Subcutaneous preadipocyte (primary cell): ENCODE results near the gene RNF123. TPM values are rescaled to one million over a fixed set of nuclear protein-coding genes. Genes with fewer than 3 reads are reported as not detected.

Source experiments
- small RNA-seq: library from RNA; depleted of rRNA; stranded (forward); fragments of <200 nt; gene quantifications from one replicate; pipeline ENCODE3, GENCODE V24; 2012
- total RNA-seq: library from RNA; depleted of rRNA; stranded (reverse); fragments of >200 nt; gene quantifications from 2 replicates; pipeline ENCODE4 v1.2.3, GENCODE V29; 2012

RNF123 gene
- total RNA-seq, result 25.0 and 35.8 TPM in 2 replicates

DNA sequence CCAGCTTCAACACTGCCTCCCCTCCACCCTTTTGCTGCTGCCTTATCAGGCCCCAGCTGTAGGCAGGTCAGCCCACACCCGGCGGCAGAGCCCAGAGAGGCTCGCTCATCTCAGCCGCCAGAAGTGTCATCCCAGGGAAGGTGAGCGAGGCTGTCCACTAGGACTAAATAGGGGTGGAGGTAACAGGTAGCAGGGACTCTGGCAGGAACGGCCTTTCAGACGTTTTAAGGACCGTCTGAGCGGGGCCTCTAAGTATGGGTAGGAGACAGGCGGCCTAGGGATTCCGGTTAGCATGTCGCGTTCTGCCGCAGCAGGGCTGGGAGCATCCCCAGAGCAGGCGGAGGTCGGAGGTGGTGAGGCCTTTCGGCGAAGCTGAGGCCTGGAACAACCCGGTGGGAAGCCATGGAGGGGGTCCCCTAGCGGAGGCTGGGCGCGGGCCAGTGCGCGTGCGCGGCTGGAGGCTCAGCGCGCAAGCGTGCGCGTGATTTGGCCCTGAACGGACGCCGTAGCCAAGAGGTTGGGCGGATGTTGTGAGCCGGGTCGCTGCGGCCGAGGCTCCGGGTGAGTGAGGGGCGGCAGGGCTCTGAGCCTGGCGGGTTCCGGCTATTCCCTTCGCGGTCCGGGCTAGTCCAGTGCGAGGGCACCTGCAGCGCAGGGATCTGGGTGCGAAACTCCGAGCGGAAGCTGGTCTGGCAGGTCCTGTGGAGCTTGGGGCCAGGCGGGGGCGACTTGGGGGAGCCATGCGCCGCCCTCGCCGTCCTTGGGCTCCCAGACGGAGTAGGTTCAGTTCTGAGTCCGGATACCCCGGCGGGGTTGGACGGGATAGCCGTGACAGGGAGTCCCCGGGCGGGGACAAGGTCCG lies at the start of gene RNF123, which contains the start of gene MST1:
TSS of gene RNF123 (plus strand) at position 512 of the 862 bp plus-strand sequence. CDS start 1,609 bp downstream, outside the sequence.
TSS of gene MST1 (minus strand) at position 429 of the 862 bp plus-strand sequence. CDS start 783 bp downstream, outside the sequence.

DNA sequence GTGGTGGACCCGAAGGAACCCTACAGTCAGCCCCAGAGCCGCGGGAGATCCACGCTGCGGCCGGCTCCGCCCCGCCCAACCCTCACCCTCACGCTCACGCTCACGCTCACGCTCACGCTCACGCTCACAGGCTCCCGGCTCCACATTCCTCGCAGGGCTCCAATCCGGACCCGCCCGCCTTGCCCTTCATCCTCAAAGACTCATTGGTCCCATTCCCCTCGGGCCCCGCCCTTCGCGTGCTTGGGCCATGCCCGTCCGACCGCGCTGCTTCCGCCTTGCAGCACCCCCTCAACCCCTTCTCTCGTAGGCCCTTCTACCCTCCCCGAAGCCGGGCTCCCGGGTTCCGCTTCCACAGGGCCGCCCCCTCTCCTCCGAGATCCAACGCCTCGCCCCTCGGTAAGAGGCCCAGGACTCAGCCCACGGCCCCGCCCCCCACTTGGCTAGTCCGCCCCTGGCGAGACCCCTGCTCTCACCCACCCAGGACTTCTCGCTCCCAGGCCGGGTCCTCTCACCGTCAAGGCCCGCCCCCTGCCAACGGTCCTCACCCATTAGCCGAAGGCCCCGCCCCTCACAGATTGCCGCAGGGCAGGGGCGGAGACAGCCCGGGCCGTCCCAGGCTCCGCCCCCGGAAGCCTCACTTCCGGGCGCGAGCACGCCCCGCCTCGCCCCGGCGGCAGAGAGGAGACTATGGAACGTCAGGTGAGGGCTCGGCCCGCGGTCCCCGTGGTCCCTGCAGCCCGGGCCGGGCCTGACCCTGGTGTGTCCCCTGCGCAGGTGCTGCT lies 15.5 kb upstream of the RNF123 start, which contains the start of gene APEH:
TSS of gene APEH (plus strand) at position 637 of the 782 bp plus-strand sequence. CDS start at position 688, 51 bp downstream.

DNA sequence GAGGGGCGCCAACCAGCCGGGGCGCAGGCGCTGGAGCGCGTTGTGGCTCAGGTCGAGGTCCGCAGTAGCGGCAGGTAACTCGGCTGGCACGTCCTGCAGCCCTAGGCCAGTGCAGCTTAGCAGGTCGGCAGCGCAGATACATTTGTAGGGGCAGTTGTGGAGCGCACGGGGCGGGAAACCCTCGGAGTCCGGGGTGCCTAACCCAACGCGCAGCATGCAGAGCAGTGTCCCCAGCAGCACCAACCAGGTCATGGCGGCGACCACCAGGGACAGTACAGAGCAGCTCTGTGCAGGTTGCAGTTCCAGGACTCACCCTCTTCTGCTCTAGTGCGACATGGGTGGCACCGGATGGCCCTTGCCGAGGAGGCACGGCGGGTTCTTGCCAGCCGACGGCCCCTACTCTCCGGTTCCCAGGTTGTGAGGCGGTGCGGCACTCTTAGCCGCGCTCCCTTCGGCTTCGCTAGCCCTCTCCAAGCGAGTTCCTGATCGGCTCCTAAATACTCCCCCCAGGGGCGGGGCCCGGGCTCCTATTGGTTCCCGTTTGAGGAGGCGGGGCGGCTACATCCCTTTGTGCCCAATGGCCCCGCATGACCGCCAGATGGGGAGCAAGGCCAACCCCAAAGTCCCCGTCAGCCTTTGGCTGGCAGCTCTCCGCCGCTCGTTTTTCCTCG lies 30.0 kb downstream of the RNF123 start, which contains the start of gene AMIGO3:
TSS of gene AMIGO3 (minus strand) at position 471 of the 671 bp plus-strand sequence. CDS start at position 252, 219 bp downstream.

DNA sequence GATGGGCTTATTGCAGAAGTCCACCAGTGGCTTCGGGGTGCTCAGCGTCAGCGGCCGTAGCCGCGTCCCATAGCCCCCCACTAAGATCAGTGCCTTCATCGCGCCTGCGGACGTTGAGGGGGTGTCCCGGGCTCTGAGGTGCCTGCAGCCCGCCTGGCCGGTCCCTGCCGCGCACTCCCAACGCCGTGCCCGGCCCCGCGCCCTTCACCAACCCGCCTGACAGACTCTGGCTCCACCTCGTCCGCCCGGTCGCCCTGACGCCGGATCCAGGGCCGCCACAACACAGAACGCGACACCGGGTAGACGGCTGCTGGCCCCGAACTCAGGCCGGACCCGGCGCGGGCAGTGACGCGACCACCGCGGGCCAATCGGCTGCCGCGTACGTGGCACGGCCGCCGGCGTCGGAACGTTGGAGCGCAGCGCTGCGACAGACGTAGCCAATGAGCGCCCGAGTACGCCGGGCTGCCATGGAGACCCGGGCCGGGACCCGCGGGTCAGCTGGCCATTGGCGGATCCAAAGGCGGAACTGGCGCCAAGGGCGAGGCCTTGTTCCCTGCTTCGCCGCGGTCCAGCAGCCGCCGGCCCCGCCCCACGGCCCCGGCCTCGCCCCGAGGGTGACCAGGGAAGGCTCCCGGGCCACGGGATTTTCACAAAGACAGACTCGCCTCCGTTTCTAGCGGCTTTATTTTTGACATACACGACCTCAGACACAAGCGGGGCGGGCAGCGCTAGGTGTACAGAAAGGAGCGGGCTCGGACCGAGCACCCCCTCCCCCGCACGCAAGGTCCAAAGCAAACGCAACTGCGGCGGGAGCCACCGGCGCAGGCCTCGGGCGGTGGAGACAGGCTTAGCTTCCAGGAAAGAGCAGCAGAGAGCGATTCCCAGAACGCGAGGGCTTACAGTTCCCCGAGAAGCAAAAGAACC lies 34.5 kb downstream of the RNF123 start, which contains the start of gene GMPPB:
TSS of gene GMPPB (minus strand) at position 324 of the 924 bp plus-strand sequence. CDS start at position 99, 225 bp downstream.

Small RNA genes within 50 kb of the gene (small RNA-seq; reads per million reads assigned to genes)
- gene AMIGO3 (not detected), gene COX6CP14 (not detected)

Other genes starting within 250 kb of the RNF123 start
- gene DAG1, start 219.3 kb upstream of the RNF123 start, total RNA-seq, result 37.8 and 48.3 TPM in 2 replicates
- under 0.01 and 0.20 TPM in 2 replicates for gene BSN, start 135.1 kb upstream of the RNF123 start, total RNA-seq
- gene APEH, start 15.2 kb upstream of the RNF123 start, total RNA-seq, result 127 and 142 TPM in 2 replicates
- gene MST1, start 83 bp upstream of the RNF123 start, total RNA-seq, result 3.3 and 4.8 TPM in 2 replicates
- gene AMIGO3, start 30.1 kb downstream of the RNF123 start, total RNA-seq, result 0.37 and 1.2 TPM in 2 replicates
- 16.2 and 26.0 TPM in 2 replicates for gene GMPPB, start 34.4 kb downstream of the RNF123 start, total RNA-seq
- gene IP6K1, start 97.0 kb downstream of the RNF123 start, total RNA-seq, result 33.4 and 35.6 TPM in 2 replicates
- gene CDHR4, start 110.3 kb downstream of the RNF123 start, total RNA-seq, result 0.37 TPM in 1 of 2 replicates, not detected in the other
- 6.2 and 6.6 TPM in 2 replicates for gene INKA1, start 113.7 kb downstream of the RNF123 start, total RNA-seq
- gene UBA7, start 124.4 kb downstream of the RNF123 start, total RNA-seq, result 26.6 and 36.0 TPM in 2 replicates
- 4.8 and 6.5 TPM in 2 replicates for gene TRAIP, start 167.0 kb downstream of the RNF123 start, total RNA-seq
- not detected in 2 replicates for gene CAMKV, start 180.3 kb downstream of the RNF123 start, total RNA-seq
- gene MST1R, start 214.3 kb downstream of the RNF123 start, total RNA-seq, result 0.37 and 0.59 TPM in 2 replicates
- 13.6 and 17.0 TPM in 2 replicates for gene MON1A, start 240.3 kb downstream of the RNF123 start, total RNA-seq